Adipose tissue (tissue), 3 donors: ENCODE data around the gene HSDL2. TPM values are rescaled to one million over a fixed set of nuclear protein-coding genes. Genes with fewer than 3 reads are reported as not detected.

Experiments used
- H3K27ac ChIP-seq: one replicate; pipeline ENCODE4 v1.5.1; 2013; ENCODE audit warnings: low read depth, low read length
- WGBS, 3 donors: extraction: QIAGEN DNeasy Blood & Tissue Kit; methylation state at CpG; one replicate each; pipeline ENCODE4 v1.1.7; 2013; 5-methylcytosine and 5-hydroxymethylcytosine counted together
- polyA plus RNA-seq, 3 donors: library from polyadenylated mRNA; stranded (reverse); fragments of 200-250 nt; gene quantifications; one replicate each; pipeline ENCODE4 v1.2.3, GENCODE V29; 2013
- donor health status: healthy with polysubstance abuse.
- donor health status: Bipolar disorder and iron deficiency.
- donor health status: healthy.

HSDL2 gene
- polyA plus RNA-seq, 3 donors: 16.7 to 63.0 (median 40.2) TPM

DNA sequence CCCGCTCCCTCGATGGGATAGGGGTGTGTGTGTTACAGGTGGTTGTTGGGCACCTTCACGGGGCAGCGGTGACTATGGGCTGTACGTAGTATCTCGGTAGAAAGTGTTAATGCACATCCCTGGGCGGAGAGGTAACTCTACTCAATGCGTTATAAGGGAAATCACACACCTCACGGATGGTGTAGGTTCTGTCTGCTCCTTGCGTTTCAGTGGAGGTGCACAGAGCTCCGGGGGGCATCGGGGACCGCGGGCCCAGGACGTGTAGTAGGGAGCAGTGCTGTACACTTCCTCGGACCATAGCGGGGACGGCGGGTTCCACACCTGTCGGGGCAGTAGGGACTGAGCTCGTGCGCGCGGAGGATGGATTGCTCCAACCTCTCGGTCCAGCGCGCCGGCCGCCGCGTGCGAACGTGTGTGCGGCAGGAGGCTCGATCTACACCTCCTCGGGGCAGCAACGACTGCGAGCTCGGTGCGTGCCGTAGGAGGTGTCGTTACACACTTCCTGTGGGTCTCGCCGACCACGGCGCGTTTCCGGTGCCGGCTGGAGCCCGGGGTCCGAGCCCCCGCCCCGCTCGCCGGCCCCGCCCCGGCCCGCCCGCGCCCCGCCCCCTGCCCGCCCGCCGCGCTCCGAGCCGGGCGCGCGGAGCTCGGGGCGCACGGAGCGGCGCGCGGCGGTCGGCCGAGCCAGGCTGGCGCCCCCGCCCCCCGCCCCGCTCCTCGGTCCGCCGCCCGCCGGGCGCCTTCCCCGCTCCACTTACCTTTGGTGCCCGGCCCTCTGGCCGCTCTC, 106.5 kb downstream of the HSDL2 start, which contains the start of gene KIAA1958:
KIAA1958 (plus strand) TSS at position 607 of the 787 bp plus-strand sequence. CDS start 87,254 bp downstream, outside the sequence.
- 1 to 5% (median 2%) methylated on average over 56 to 89 of the region's 93 CpGs for WGBS, 3 donors
- H3K27ac ChIP-seq: no peak within 1 kb of the TSS

DNA sequence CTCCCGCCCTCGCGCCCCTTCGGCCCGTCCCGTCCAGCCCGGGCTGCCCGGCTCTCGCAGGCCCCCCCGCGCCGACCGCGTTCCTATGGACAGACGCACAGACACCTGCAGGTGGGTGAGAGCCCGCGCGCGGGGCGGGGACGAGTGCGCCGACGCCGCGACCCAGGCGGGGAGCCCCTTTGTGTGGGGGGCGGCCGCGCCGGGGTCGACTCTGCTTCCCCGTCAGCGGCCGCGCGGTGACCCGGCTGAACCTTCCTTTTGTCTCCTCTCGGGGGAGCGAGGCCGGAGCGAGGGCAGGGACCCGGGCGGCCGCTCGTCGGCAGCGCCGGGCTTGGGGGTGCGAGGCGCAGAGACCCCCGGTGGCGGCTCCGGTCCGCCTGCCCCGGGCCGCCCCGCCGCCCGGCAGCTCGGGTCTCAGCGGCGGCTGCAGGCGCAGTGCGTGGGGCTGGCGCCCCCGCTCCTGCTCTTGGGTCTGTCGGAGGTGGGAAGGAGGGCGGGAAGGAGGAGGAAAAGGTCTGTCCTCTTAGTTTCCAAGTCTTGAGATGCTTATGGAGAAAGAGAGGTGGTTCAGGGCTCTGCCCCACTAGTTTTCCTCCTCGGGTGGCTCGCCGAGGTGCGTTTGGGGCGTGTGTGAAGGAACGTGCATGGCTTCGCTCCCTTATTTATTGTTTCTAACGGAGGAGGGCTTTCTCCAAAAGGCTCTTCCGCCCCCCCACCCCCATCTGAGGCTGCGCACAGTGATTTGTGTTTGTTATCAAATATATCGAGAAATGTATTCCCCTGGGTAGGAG, 107.3 kb downstream of the HSDL2 start:
- WGBS, 3 donors: 0 to 1% (median 1%) methylated on average over 38 to 80 of the region's 80 CpGs
- no peak overlapping the region for H3K27ac ChIP-seq

DNA sequence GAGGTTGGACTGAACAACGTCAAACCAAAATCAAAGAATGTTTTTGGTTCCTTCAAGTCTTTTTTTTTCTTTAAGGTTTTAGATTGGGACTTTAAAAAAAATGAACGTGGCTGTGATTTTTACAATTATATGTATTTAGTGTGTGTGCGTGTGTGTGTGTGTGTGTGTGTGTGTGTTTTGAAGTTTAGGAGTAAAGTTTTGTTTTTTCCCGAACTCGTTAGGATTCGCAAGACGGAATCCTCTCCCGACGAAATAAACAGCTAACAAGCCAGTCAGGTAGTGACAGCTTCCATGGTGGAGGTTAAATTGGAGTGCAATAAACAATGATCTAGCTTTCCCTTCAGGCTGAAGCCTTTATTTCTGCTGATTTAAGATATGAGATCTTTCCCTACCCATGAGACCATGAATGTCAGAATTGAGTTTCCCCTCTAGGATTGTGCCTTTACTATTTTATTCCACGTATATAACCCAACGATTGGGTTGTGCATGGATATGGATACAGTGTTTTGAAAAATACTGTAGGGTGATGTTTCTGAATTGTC, 108.0 kb downstream of the HSDL2 start:
- WGBS, 3 donors: 10 to 26% (median 19%) methylated on average over 11 of the region's 11 CpGs
- H3K27ac ChIP-seq: no peak overlapping the region

DNA sequence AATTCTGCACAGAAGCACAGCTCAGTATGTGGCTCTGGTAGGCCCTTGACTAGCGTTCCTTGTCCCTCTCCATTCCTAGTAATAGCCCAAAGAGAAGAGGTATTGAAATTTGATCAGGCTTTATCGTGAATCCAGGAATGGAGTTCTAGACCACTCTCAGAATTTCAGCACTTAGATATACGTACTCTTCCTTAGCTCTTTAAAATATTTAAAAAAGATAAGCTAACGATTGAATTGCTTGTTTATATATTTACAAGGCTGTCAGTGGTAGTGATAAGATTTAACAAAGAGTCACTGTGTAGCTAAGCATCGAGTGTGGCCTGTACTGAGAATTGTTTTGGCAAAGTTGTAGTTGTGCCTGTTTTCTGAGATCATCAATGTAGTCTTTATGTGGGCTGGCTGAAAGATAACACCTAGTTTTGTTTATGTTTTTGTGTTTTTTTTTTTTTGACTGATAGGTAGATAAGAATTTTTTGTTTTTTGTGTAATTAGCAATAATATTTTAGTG, 109.2 kb downstream of the HSDL2 start:
- 30 to 92% (median 84%) methylated on average over 5 of the region's 5 CpGs for WGBS, 3 donors

DNA sequence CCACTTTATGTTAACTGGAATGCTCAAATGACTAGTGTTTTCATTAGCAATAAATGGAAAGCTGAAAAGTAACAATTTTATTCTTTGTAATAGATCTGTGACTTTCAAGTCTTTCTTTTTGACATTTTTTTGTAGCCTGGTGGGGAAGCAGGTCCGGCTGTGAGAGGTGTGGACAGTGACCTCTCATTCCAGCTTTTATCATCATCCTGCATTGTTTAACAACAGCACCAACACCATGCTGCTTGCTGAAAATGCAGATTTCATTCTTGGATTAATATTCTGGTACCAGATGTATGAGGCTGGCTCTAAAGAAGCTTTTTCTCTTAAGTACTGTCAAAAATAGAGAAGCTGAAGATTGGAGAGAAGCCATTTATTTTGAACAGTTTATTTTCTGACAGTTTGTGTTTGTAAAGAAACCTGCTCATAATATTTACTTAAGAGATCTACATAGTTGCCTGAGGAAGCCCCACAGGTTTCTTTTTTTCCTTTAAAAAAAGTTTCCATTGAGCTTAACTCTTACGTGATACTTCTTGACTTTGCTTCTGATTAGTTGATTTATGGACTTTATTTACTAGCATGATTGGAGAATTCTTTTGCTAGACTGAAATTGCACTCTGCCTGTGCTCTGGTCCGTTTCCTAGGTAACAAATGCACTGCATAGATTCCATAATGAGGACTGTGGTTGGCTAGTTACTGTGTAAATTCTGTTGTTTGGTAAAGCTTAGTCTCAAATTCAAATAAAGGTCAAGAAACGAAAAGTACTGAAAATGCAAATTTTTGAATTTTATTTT, 110.2 kb downstream of the HSDL2 start:
- WGBS, 3 donors: 51 to 88% (median 88%) methylated on average over 4 of the region's 4 CpGs
- H3K27ac ChIP-seq: no peak overlapping the region

More for the DNA sequence above, 109.2 kb downstream of the HSDL2 start:
- H3K27ac ChIP-seq: no peak overlapping the region

DNA sequence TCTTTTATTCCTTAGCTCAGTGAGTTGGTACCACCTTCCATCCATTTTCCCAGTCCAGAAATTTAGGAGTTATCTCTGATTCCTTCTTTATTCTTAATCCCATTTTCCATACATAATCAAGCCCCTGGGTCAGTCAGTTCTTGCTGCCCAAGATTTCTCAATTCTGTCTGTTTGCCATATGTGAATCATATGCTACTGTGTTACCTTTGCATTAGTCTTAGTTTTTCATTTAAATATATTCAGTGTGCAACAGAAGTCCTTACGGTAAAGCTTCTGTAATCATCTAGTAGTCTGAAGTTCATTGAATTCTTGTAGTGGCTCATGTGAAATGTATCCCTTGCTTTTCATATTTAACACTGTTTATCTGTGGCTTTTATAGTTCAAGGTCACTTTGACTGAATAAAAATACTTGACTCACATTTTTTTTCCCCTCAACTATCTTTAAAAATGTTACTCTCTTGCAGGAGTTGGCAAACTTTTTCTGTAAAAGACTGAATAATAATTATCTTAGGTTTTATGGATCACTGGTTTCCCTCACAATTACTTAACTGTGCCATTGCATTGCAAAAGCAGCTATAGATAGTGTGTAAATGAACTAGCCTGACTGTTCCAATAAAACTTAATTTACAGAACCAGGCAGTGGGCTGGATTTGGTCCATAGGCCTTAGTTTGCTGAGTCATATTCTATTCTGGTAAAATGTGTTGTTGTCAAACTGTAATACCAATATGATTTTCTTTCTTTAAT, 113.7 kb downstream of the HSDL2 start:
- no peak overlapping the region for H3K27ac ChIP-seq
- WGBS, 3 donors: 49 to 95% (median 94%) methylated on average over 1 of the region's 1 CpG

DNA sequence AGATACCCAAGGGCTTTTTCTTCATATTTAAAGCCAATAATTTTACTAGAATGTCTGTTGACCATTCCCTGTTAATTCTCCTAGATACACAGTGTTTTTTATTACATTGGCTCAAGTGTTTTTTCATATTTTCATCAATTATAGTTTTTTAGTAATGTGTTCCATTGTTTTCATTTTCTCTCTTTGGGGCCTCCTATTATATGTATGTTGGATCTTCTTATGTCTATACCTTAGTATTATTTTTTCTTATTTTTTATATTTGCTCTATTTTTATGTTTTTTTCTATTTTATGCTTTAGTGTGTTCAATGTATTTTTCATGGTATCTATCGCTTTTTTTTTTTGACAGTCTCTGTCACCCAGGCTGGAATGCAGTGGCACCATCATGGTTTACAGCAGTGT, 114.2 kb downstream of the HSDL2 start:
- H3K27ac ChIP-seq: no peak overlapping the region
- 96 to 100% (median 97%) methylated on average over 1 of the region's 1 CpG for WGBS, 3 donors

DNA sequence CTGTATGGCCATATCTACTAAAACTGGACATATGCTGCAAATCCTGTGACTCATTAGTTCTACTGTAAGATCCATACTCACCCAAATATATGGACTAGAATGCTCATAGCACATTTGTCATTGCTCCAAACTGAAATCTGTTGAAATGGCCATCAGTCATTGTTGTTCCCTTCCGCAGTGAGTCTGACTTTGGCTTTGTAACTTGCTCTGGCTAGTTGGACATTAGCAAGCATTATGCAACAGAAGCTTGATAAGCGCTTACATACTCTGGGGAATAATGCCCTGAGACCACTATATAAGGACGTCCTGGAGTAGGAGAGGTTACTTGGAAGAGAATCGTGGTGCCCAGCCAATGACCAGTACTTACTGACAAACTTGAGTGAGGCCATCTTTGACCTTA, 115.7 kb downstream of the HSDL2 start:
- no peak overlapping the region for H3K27ac ChIP-seq
- 52 to 83% (median 69%) methylated on average over 4 of the region's 4 CpGs for WGBS, 3 donors

DNA sequence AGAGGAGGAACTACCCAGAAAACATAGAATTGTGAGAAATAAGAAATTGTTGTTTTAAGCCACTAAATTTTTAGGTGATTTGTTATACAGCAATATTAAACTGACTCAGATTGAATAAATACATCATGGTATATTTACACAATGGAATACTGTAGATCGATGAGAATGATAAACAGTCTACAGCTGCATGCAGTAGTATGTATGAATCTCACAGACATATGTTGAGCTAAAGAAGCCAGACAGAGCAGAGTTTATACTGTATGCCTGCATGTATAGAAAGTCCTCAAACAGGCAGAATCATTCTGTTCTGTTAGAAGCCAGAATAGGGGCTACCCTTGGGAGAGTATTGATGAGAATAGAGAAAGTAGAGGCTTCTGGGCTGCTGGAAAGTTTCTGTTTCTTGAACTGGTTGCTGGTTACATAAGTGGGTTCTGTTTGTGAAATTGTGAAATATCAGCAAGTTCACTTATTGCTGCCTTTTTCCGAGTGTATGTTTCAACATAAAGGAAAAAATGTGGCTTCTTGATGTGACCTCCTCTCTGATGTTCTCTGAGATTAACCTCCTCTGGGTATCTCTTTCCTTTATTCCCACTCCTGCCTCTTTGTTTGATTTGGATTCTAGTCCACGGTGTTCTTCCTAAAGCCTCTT, 116.3 kb downstream of the HSDL2 start:
- WGBS, 3 donors: 52 to 59% (median 52%) methylated on average over 3 of the region's 3 CpGs
- no peak overlapping the region for H3K27ac ChIP-seq

DNA sequence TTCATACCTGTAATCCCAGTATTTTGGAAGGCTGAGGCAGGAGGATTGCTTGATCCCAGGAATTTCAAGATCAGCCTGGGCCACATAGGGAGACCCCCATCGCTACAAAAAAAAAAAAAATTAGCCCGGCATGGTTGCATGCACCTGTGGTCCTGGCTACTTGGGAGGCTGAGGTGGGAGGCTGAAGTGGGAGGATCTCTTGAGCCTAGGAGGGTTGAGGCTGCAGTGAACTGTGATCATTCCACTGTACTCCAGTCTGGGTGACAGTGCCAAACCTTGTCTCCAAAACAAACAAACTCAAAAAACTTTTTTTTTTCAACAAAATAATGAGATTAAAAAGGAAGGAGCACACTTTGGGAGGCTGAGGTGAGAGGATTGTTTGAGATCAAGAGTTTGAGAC, 120.9 kb downstream of the HSDL2 start:
- 98 to 100% (median 100%) methylated on average over 2 of the region's 2 CpGs for WGBS, 3 donors
- no peak overlapping the region for H3K27ac ChIP-seq

DNA sequence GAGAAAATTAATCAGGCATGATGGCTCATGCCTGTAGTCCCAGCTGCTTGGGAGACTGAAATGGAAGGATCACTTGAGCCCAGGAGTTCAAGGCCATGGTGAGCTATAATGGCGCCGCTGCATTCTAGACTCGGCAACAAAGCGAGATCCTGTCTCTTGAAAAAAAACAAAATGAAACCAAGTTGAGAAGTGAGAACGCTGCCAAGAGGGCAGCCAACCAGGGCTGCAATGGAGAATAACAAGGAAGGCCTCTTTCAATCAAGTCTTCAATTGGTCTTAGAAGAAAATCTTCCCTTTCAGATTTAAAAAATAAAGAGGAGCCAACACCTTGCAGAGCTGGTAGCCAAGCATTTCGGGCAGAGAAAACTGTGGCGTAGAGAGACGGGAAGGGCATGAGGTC, 121.4 kb downstream of the HSDL2 start:
- H3K27ac ChIP-seq: no peak overlapping the region
- WGBS, 3 donors: 94 to 96% (median 95%) methylated on average over 8 of the region's 8 CpGs

DNA sequence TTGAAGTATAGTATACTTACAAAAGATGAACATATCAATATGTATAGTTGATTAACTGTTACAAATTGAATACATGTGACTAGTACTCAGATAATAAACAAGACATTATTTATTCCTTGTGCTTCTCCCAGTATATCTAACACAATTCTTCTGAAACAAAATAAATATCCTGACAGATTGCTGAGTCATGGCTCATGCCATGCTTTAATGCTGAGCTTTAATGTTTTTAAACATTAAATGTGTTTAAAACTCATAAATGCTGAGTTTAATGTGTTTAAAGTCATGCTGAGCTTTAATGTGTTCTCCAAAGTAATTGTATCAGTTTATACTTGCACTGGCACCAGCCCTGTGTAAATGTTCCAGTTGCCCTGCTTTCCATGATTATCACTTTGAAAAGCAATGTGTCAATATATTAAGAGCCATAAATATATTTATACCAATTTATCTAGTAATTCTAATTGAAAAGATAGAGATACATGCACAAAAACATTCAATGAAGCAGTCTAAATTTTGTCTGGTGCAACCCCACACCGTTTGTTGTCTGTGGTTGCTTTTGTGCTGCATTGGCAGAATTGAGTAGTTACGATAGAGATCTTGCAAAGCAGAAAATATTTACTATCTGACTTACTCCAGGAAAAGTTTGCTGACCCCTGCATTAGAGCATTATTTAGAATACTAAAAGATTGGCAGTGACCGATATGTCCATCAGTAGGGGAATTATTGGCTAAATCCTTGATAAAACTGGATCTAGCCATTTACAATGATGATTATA, 122.5 kb downstream of the HSDL2 start:
- no peak overlapping the region for H3K27ac ChIP-seq
- WGBS, 3 donors: 56 to 78% (median 71%) methylated on average over 3 of the region's 3 CpGs

DNA sequence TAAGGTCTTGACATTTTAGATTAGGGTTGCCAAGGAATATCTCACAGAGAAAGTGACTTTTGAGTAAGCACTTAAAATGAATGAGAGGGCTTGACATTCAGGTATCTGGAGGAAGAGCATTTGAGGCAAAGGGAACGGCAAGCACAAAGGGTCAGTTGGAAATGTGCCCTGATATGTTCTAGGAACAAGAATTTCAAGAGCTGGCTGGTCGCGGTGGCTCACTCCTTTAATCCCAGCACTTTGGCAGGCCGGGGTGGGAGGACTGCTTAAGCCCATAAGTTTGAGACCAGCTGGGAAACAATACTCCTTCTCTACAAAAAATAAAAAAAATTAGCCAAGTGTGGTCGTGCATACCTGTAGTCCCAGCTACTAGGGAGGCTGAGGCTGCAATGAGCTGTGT, 123.3 kb downstream of the HSDL2 start:
- no peak overlapping the region for H3K27ac ChIP-seq
- WGBS, 3 donors: 63 to 78% (median 78%) methylated on average over 5 of the region's 5 CpGs

DNA sequence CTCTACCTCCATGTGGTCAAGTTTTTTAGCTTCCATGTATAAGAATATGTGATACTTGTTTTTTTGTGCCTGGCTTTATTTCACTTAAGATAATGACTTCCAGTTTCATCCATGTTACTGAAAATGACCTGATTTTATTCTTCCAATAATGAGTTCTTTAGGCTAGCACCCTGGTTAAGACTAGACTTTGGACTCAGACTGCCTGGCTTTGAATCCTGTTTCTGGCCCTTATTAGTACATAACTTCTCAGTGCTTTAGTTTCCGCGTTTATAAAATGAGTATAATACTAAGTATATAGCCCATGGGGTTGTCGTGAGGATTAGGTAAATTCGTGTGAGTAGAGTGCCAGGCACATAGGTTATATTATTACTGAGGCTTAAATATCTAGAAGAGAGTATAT, 125.2 kb downstream of the HSDL2 start:
- H3K27ac ChIP-seq: no peak overlapping the region
- WGBS, 3 donors: 78 to 92% (median 80%) methylated on average over 4 of the region's 4 CpGs

DNA sequence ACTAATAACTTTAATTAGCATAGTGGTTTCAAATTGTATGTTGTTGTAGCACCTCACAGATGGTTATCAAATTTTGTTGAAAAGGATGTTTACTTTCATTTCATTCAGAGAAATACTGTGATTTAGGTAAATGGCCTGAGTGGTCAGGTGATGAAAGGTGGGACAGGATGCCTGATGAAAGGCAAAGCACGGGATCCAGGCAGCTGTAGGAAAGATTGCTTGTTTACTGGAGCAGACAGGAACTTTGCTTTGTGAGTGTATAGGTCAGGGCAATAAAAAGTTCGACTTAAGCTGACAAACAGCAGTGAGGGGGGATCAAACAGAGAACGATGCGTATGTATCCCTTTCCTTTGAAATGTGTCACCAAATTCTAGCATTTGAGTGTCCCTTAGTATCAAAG, 125.7 kb downstream of the HSDL2 start:
- H3K27ac ChIP-seq: no peak overlapping the region
- WGBS, 3 donors: 57 to 80% (median 67%) methylated on average over 4 of the region's 4 CpGs

DNA sequence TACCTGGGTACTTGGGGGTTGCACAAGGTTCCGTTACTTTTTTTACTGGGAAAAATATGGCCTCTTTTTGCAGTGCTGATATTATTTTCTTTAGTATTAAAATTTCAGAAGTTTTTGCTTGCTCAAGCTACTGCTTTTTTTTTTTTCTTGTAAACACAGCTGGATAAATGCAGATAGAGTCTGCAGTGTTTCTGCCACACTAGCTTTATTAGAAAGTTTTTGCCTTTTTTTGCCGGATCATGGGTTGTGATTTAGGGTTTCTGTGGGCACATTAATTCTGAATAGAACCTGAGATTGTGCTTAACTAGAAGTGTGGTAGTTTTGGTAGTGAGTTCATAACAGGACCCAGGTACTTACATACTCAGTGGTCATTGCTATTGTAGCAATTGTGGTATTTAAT, 126.7 kb downstream of the HSDL2 start:
- WGBS, 3 donors: 45 to 91% (median 79%) methylated on average over 2 of the region's 2 CpGs
- no peak overlapping the region for H3K27ac ChIP-seq
